ENCODE measurements around the gene ARHGAP4. TPM values are rescaled to one million over a fixed set of nuclear protein-coding genes. Genes with fewer than 3 reads are reported as not detected.

Gene ARHGAP4
- total RNA-seq (2021; ENCODE audit: unreplicated experiment) = 67.4 TPM
- 41.2 and 44.2 TPM in 2 replicates for polyA plus RNA-seq (2012)
- Bru-seq, nascent RNA = percentile 67 among the genes with signal in this experiment
- percentile 68 among the genes with signal in this experiment for BruChase-seq, experiment 1, labeled RNA remaining after a 6-hour chase
- percentile 68 among the genes with signal in this experiment for BruChase-seq, experiment 2, labeled RNA remaining after a 2-hour chase
- long read RNA-seq, transcript ARHGAP4-201 (22 exons, 3,235 nt) = major isoform, 41 of 106 reads
- long read RNA-seq, partial matches to known transcripts = 28 of 106 reads
- long read RNA-seq, other reads (novel, unspliced or antisense) = 32 of 106 reads

GRCh38 chrX:153925739-153926551, at the start of gene ARHGAP4:
Gene ARHGAP4 (minus strand): TSS chrX:153926264. CDS start chrX:153926202, 62 bp downstream.
- Histone ChIP-seq H2AFZ (ENCODE audit: low read depth, low read length, poor library complexity, severe bottlenecking) (no peak within 1 kb of the TSS), H3K9ac (ENCODE audit: low read length) (peak within 1 kb of the TSS; percentile 80), H3K27me3 (ENCODE audit: insufficient read depth, low read length) (no peaks in the 10 kb centered on the region), H3K4me1 (ENCODE audit: control insufficient read depth in 1 of 2, insufficient read depth in 2 of 2, low read length in 2 of 2) (peaks cover 22 to 43% of the 10 kb centered on the region in 2 experiments), H3K36me3 (ENCODE audit: control insufficient read depth in 1 of 2, insufficient read depth in 2 of 2, low read length in 2 of 2) (peaks cover 0 to 3% of the 10 kb centered on the region in 2 experiments; a peak in 1 of 4 replicates), H3K4me3 (replicated peaks in 1 of 2; ENCODE audit: low read depth in 1 of 2, low read length in 2 of 2) (peak within 1 kb of the TSS; percentile 69 to 71), H3K9me3 (ENCODE audit: control insufficient read depth in 1 of 2, insufficient read depth in 1 of 2, low read depth in 1 of 2, low read length in 2 of 2) (no peaks in the 10 kb centered on the region), H3K79me2 (ENCODE audit: insufficient read depth, low read length) (peaks cover 27% of the 10 kb centered on the region; the same call in 1 of the 2 replicates), H4K20me1 (ENCODE audit: insufficient read depth) (no peaks in the 10 kb centered on the region), H3K27ac (ENCODE audit: low read depth, low read length) (peak within 1 kb of the TSS; percentile 99), H3K4me2 (ENCODE audit: low read length) (peak within 1 kb of the TSS; percentile 87), H3K9me2 (ENCODE audit: insufficient read depth) (no peaks in the 10 kb centered on the region)
- DNase-seq (ENCODE audit: low read depth, low spot score) (peak; percentile 37), ATAC-seq (peak; percentile 31)
- ChIA-PET CTCF (interaction anchor here (2.5 kb wide), 2 partner anchors 21 kb away, joined by 12 to 14 read pairs; no protein-coding TSS in a partner anchor), POLR2A (interaction anchor here (1.0 to 1.7 kb wide), 4 partner anchors 9 to 131 kb away, joined by 3 to 7 read pairs (median 4); partner anchors contain the start of genes HCFC1, IDH3G, NAA10 and SSR4), RAD21 (ENCODE audit: low non-redundant PET in 1 of 2, low total read pairs in 2 of 2, uncharacterized antibody in 2 of 2, unreplicated experiment in 2 of 2) (no interaction called here)
- TSS peak; percentile 96 for BruUV-seq (replicated peaks)
- intact Hi-C loops (cut with micrococcal nuclease) = no loop called here
- TF ChIP-seq SIN3A (IDR thresholded peaks at IDR 0.05; ENCODE audit: low read depth) = no peak
- TF ChIP-seq RAD21 (IDR thresholded peaks at IDR 0.05; ENCODE audit: low read depth) = no peak
- TF ChIP-seq CEBPB (IDR thresholded peaks at IDR 0.05; ENCODE audit: low read depth) = no peak
- TF ChIP-seq FOSL1 (IDR thresholded peaks at IDR 0.05; ENCODE audit: low read depth) = no peak
- no peak for TF ChIP-seq EZH2phosphoT487 (IDR thresholded peaks at IDR 0.05; ENCODE audit: borderline replicate concordance)
- no peak for TF ChIP-seq EZH2 (IDR thresholded peaks at IDR 0.05)
- peak; percentile 79 for TF ChIP-seq POLR2AphosphoS5 (IDR thresholded peaks at IDR 0.05; ENCODE audit: low read depth, low read length)
- TF ChIP-seq SP1 (IDR thresholded peaks at IDR 0.05; ENCODE audit: low read depth) = no peak
- peak; percentile 37; the same call in 1 of the 2 replicates for TF ChIP-seq ZFX (IDR thresholded peaks at IDR 0.05)
- TF ChIP-seq ATF3 (IDR thresholded peaks at IDR 0.05) = no peak
- no peak for TF ChIP-seq MAX (IDR thresholded peaks at IDR 0.05)
- TF ChIP-seq EGR1 (IDR thresholded peaks at IDR 0.05; ENCODE audit: low read depth) = no peak
- TF ChIP-seq TCF7L2 (IDR thresholded peaks at IDR 0.05; ENCODE audit: borderline replicate concordance, extremely low read depth, insufficient read depth, insufficient read length) = no peak
- TF ChIP-seq JUND (IDR thresholded peaks at IDR 0.05) = no peak
- no peak for TF ChIP-seq SRF (IDR thresholded peaks at IDR 0.05; ENCODE audit: low read depth)
- TF ChIP-seq REST (IDR thresholded peaks at IDR 0.05; ENCODE audit: low read depth) = no peak
- TF ChIP-seq ZBTB33 (IDR thresholded peaks at IDR 0.05; ENCODE audit: extremely low read depth, insufficient replicate concordance, low read length) = peak; percentile 38
- TF ChIP-seq POLR2A (IDR thresholded peaks at IDR 0.05; ENCODE audit: borderline replicate concordance, extremely low read depth, insufficient read depth, insufficient read length) = peak; percentile 98
- no peak for TF ChIP-seq CBX3 (IDR thresholded peaks at IDR 0.05; ENCODE audit: low read depth)
- TF ChIP-seq ELF1 (IDR thresholded peaks at IDR 0.05; ENCODE audit: borderline replicate concordance, low read depth) = no peak
- TF ChIP-seq YY1 (IDR thresholded peaks at IDR 0.05; ENCODE audit: extremely low read depth, insufficient replicate concordance, low read depth, low read length) = no peak
